Esophagus squamous epithelium (tissue), 4 donors: Measurements from ENCODE around the gene MMP2.

ENCODE experiments used
- CTCF ChIP-seq, 6 experiments: fragments of 450-650 bp in 4 of 6; fragments of 200-600 bp in 2 of 6; sonication (generic) in 2 of 6; IDR thresholded peaks; one replicate each; pipeline ENCODE4 v1.5.1; 2016 to 2019; ENCODE audit warnings: antibody characterized with exemption in 6 of 6, mild to moderate bottlenecking in 4 of 6, moderate library complexity in 4 of 6
- POLR2A ChIP-seq, 4 donors: fragments of 450-650 bp; IDR thresholded peaks; one replicate each; pipeline ENCODE4 v1.6.1; 2017; ENCODE audit warnings: antibody characterized with exemption in 4 of 4, mild to moderate bottlenecking in 4 of 4, moderate library complexity in 3 of 4

GRCh38 chr16:55532227-55532626 is 53.2 kb downstream of the MMP2 start:
- no peak for TF ChIP-seq CTCF (IDR thresholded peaks at IDR 0.05)
- TF ChIP-seq POLR2A (IDR thresholded peaks at IDR 0.05), result no peak
